22Rv1 (cell line): ENCODE results near the gene ESD.

ENCODE experiments used
- H3K27ac ChIP-seq: fragments of 450-650 bp; 2 replicates; pipeline ENCODE4 v1.5.1; 2017
- ZFX ChIP-seq: fragments of 450-650 bp; IDR thresholded peaks from 2 replicates; pipeline ENCODE4 v1.6.1; 2017; ENCODE audit warnings: antibody characterized with exemption, borderline replicate concordance
- TF ChIP-seq, protein P1 (sequence below): fragments of 450-650 bp; IDR thresholded peaks from 2 replicates; pipeline ENCODE4 v1.5.1; 2017; ENCODE audit warnings: mild to moderate bottlenecking

ESD gene

DNA sequence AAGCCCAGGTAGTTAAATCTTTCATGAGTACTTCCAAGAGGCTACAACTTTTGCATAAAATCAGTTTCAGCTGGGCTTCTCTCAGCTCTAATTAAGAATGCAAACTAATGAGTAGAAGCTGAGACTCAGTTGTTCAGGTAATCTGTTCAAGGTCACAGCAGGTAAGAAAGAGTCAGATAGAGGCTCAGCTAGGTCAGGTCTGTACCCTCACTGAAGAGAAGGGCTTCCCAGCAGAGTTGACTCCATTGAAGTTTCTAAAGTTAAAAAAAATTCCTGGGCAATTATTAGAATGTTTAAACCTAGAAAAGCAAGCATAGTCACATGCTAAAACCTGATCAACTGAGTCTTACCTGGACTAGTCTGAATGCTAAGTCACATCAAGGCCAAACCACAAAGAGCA is 42.1 kb downstream of the ESD start:
- H3K27ac ChIP-seq: no peak overlapping the region
- TF ChIP-seq, protein P1, sequence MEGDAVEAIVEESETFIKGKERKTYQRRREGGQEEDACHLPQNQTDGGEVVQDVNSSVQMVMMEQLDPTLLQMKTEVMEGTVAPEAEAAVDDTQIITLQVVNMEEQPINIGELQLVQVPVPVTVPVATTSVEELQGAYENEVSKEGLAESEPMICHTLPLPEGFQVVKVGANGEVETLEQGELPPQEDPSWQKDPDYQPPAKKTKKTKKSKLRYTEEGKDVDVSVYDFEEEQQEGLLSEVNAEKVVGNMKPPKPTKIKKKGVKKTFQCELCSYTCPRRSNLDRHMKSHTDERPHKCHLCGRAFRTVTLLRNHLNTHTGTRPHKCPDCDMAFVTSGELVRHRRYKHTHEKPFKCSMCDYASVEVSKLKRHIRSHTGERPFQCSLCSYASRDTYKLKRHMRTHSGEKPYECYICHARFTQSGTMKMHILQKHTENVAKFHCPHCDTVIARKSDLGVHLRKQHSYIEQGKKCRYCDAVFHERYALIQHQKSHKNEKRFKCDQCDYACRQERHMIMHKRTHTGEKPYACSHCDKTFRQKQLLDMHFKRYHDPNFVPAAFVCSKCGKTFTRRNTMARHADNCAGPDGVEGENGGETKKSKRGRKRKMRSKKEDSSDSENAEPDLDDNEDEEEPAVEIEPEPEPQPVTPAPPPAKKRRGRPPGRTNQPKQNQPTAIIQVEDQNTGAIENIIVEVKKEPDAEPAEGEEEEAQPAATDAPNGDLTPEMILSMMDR: no peak
- no peak for TF ChIP-seq ZFX

DNA sequence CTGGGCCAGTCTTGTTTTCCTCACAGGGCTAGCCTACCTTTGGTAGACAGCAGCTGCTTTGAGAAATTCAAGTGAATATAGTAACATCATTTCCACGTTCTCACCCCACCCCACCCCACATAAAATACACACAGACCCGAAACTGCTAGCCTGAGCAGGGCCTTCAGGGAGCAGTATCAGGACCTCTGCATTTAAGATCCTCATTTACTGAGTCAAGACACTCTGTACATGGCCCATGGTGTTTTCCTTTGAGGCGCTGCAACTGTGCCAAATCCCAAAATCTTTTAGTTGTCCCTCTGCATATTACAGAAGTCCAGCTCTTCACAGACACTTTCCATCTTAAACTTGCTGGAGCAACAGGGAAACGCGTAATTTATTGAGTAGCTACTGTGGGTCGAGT is 43.0 kb downstream of the ESD start:
- TF ChIP-seq, protein P1: no peak
- TF ChIP-seq ZFX: no peak
- H3K27ac ChIP-seq: no peak overlapping the region

GRCh38 chr13:46753137-46753536 is 43.8 kb downstream of the ESD start:
- H3K27ac ChIP-seq: no peak overlapping the region
- TF ChIP-seq ZFX: no peak

DNA sequence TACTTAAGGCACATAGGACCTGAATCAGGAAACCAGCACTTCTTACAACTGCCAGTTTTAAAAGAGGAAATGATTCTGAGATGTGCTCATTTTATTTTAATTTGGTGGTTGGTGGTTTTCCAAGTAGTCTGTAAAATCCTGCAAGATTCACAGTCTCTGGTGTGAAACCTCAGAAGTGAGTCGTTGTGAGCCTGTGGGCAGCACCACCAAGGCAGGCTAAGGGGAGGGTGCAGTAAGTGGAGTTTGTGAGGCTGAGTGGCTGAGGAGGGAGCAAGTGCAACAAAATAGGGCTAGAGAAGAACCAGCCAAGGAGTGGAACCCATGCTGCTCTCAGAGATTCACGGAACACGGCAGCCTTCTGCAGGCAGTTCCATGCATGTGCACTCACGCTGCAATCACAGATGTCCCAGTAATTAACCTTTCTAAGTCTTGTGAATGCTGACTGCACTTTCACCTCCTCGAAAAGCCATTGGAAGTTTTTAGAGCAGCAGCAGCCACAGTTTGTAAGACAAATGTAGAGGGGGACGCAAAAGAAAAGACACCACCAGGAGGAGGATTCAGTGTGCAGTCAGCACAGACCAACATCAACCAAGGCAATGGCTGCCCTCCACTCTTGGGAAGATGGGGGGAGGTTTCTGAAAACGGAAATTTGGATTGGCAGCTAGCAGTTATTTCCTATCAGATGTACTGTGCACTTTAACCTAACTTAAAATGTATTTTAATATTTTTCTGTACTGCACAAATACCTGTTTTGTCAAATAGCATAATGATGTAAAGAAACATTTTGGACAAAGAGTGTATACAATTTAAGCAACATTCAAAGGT is 44.9 kb downstream of the ESD start:
- no peak for TF ChIP-seq ZFX
- TF ChIP-seq, protein P1: no peak
- H3K27ac ChIP-seq: no peak overlapping the region

DNA sequence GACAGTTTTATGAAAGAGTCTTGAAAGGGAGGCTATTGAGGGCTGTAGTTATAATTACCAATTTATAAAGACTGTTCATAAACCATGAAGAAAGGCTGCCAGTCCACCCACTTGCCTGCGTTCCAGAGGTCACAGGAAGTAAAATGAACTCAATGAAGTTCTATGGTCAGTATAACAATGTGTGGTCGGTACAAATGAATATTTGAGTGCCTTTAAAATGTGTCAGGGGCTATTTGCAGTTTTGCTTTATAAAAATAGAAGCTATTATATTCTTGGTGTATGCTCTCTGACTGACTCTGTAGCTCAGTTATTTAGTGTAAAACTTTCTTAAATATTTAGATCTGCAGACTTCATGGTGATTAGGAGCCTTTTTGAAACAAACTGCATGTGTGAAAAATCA is 47.0 kb downstream of the ESD start:
- no peak for TF ChIP-seq ZFX
- TF ChIP-seq, protein P1: no peak
- no peak overlapping the region for H3K27ac ChIP-seq

DNA sequence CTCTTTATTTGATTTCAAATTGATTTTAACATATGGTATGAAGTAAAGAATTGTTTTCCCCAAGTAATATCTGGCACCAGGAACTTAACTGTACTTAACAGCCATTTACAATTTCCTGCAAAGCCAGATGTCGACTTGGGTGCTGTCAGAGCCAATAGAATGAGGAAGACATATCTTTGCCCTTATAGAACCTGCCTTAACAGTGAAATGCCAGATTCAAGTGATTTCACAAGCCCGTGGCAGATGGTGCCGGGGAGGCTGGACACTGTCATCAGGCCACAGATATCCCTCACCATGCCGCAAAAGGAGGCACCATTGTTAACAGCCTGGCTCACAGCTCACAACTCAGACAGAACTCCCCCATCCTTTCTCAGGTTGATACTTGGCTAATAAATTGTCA is 48.7 kb downstream of the ESD start:
- TF ChIP-seq ZFX: no peak
- TF ChIP-seq, protein P1: no peak
- no peak overlapping the region for H3K27ac ChIP-seq

DNA sequence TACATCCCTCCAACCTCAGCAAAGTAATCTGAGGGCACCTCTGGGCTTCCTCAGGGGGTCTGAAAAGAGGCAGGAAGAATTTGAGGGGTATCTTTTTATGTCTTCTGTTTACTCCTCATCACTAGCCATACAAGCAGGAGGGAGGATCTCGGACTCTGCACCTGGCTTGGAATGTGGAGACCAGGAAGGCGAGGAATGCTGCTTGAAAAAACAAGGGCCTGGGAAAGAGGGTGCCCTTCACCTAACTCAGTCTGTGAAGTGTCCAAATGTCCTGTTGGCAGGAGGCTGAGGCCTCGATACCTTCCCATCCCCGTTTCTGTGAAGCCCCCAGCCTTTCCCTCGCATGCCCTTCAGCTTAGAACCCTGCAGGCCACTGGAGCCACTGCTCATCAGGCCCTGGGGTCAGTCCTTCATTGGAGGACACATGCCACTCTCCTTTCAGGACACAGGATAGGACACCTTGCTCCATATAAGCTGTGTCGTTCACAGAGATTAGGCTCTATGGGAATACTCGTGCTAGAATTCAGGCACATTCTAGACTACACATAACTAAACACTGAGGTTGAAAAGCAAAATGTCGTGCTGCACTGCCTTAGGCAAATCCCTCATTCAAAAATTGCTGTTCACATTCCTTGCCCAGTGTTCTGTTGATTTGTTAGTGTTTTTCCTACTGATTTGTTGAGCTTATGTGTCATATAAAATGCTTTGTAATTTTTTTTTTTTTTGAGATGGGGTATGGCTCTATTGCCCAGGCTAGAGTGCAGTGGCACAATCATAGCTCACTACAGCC is 49.7 kb downstream of the ESD start:
- no peak overlapping the region for H3K27ac ChIP-seq
- TF ChIP-seq, protein P1: no peak
- no peak for TF ChIP-seq ZFX
